Measurements from ENCODE around the gene OTOP1. TPM values are rescaled to one million over a fixed set of nuclear protein-coding genes. Genes with fewer than 3 reads are reported as not detected.
"Not testable (repeated sequence)": the region's sequence is repeated elsewhere in the genome, so short reads cannot be mapped to it uniquely, and the experiment has no call there.

Gene OTOP1
- total and polyA plus RNA-seq, 8 donors = not detected

DNA sequence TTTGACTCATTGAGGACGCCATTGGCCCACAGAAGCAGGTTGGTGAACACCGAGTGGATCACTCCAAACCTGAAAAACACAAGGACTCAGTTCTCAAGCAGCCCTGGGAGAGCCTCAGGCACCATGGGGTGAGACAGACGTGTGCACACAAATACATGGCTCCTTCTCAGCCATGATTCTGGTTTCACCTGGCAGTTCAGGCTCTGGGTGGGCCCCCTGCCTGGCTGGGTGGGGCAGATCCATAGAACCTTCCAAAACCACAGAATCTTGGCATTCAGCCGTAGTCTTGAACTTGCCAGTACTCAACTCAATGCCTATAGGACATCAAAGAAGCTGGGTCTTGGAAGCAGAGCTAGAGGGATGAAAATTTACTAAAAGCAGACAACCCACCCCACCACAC lies 24.2 kb downstream of the OTOP1 start:
- DNase-seq (no peak), ATAC-seq (no peak), FAIRE-seq (no peak)
- TF ChIP-seq, protein P1, sequence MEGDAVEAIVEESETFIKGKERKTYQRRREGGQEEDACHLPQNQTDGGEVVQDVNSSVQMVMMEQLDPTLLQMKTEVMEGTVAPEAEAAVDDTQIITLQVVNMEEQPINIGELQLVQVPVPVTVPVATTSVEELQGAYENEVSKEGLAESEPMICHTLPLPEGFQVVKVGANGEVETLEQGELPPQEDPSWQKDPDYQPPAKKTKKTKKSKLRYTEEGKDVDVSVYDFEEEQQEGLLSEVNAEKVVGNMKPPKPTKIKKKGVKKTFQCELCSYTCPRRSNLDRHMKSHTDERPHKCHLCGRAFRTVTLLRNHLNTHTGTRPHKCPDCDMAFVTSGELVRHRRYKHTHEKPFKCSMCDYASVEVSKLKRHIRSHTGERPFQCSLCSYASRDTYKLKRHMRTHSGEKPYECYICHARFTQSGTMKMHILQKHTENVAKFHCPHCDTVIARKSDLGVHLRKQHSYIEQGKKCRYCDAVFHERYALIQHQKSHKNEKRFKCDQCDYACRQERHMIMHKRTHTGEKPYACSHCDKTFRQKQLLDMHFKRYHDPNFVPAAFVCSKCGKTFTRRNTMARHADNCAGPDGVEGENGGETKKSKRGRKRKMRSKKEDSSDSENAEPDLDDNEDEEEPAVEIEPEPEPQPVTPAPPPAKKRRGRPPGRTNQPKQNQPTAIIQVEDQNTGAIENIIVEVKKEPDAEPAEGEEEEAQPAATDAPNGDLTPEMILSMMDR (IDR thresholded peaks at IDR 0.05) = no peak
- no peak overlapping the region for H3K4me3 ChIP-seq
- no peaks in the 10 kb centered on the region for H3K36me3 ChIP-seq
- intact Hi-C loops (cut with DNase I) = no loop called here
- 49 to 54% methylated on average over 4 of the region's 4 CpGs for WGBS, 2 donors
- H3K9me3 ChIP-seq = no peaks in the 10 kb centered on the region
- no peaks in the 10 kb centered on the region for H3K4me1 ChIP-seq
- H3K27me3 ChIP-seq = no peaks in the 10 kb centered on the region
- H3K27ac ChIP-seq = no peak overlapping the region

DNA sequence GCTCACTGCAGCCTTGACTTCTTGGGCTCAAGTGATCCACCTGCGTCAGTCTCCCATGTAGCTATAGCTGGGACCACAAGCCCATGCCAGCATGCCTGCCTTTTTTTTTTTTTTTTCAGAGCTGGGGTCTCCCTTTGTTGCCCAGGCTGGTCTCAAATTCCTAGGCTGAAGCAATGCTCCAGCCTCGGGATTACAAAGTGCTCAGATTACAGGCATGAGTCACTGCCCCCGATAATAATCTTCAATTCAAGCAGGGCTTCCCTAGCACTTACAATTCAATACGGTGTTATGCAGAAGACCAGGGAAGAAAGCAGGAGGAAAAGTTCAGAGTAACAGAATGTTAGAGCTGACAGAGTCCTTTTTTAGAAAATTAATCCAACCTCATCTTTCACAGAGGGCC lies 26.1 kb downstream of the OTOP1 start:
- ATAC-seq (no peak), DNase-seq (no peak), FAIRE-seq (no peak)
- 41 to 51% methylated on average over 4 of the region's 4 CpGs for WGBS, 2 donors
- no peaks in the 10 kb centered on the region for H3K4me1 ChIP-seq
- no peaks in the 10 kb centered on the region for H3K36me3 ChIP-seq
- intact Hi-C loops (cut with DNase I) = no loop called here
- H3K4me3 ChIP-seq = no peak overlapping the region
- H3K27me3 ChIP-seq = no peaks in the 10 kb centered on the region
- H3K27ac ChIP-seq = no peak overlapping the region
- TF ChIP-seq, protein P1 (IDR thresholded peaks at IDR 0.05) = no peak
- H3K9me3 ChIP-seq = no peaks in the 10 kb centered on the region

DNA sequence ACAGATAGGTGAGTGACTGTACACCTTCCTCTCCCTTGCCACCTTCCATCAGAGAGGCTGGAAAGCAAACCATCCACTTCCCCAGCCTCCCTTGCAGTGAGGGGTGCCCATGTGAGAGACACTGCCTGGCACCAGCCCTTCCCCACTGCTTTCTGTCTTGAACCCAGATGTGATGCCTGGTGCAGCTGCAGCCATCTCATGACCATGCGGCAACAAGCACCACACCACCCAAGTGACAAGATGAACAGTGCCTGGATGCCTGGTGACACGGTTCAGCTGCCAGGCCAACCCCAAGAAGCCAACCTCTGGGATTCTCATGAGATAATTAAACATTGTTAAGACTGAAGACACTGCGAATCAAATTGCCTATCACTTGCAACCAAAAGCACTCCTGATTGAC lies 31.4 kb downstream of the OTOP1 start:
- FAIRE-seq (no peak), DNase-seq (no peak), ATAC-seq (no peak)
- Histone ChIP-seq H3K4me1 (no peaks in the 10 kb centered on the region), H3K4me3 (no peak overlapping the region), H3K27me3 (no peaks in the 10 kb centered on the region), H3K27ac (no peak overlapping the region), H3K9me3 (no peaks in the 10 kb centered on the region), H3K36me3 (no peaks in the 10 kb centered on the region)
- TF ChIP-seq, protein P1 (IDR thresholded peaks at IDR 0.05) = no peak
- 78 to 94% methylated on average over 3 of the region's 3 CpGs for WGBS, 2 donors
- intact Hi-C loops (cut with DNase I) = no loop called here

DNA sequence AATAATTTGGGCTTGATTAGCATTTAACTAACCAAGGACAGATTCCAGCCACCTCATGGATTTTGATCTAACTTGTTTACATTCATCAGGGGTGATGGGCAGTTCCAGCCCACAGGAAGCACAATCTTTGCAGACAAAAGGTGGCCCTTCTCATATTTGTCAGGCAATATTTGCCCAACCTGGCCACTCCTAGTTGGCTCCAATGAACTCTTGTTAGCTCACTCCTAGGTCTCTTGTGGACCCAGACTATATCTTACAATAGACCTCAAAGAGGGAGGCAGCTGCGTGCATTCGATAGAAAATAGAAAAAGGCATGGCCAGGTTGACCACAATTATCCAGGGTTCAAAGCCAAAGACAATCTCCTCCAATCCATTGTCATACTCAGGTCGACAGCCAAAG lies 38.2 kb downstream of the OTOP1 start:
- FAIRE-seq; ATAC-seq; H3K36me3 ChIP-seq; H3K27me3 ChIP-seq; H3K27ac ChIP-seq; H3K9me3 ChIP-seq; DNase-seq; H3K4me1 ChIP-seq; intact Hi-C loops (cut with DNase I); H3K4me3 ChIP-seq: not testable (repeated sequence)
- 35 to 38% methylated on average over 3 of the region's 3 CpGs for WGBS, 2 donors

DNA sequence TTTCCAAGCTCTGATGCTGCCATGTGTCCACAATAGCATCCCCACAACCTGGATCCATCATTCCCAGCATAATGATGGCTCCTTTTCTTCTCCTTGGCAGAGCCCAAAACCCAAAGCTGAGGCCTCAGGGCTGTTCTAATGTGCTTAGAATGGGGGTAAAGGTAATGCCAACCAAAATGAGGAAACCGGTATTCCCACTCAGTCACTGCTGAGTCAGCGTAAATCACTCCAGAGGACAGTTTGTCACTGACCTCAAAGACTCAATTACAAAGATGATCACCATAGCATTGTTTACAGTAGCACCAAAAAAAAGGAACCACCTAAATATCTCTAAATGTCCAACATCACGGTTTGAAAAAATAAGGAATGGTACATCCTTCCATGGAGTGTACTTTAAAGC lies 41.2 kb downstream of the OTOP1 start:
- DNase-seq (no peak), FAIRE-seq (no peak), ATAC-seq (no peak)
- WGBS, 2 donors = 53 to 69% methylated on average over 3 of the region's 3 CpGs
- Histone ChIP-seq H3K4me1 (no peaks in the 10 kb centered on the region), H3K27me3 (no peaks in the 10 kb centered on the region), H3K9me3 (no peaks in the 10 kb centered on the region), H3K4me3 (no peak overlapping the region), H3K36me3 (no peaks in the 10 kb centered on the region), H3K27ac (no peak overlapping the region)
- intact Hi-C loops (cut with DNase I) = no loop called here
- TF ChIP-seq, protein P1 (IDR thresholded peaks at IDR 0.05) = no peak

Measured in pancreas (tissue), 10 donors.